Colonic mucosa (tissue), 4 donors: ENCODE measurements around the gene ARFGAP3. TPM values are rescaled to one million over a fixed set of nuclear protein-coding genes. Genes with fewer than 3 reads are reported as not detected.

Experiments
- DNase-seq: peaks from one replicate; pipeline ENCODE4 v3.0.0-alpha.2; 2020
- H3K27ac ChIP-seq: fragments of 200-600 bp; one replicate; pipeline ENCODE4 v1.8.0; 2021
- H3K27me3 ChIP-seq: fragments of 200-600 bp; one replicate; pipeline ENCODE4 v1.8.0; 2021
- H3K36me3 ChIP-seq: fragments of 200-600 bp; one replicate; pipeline ENCODE4 v1.8.0; 2021
- H3K4me1 ChIP-seq: fragments of 200-600 bp; one replicate; pipeline ENCODE4 v1.8.0; 2021; ENCODE audit warnings: mild to moderate bottlenecking
- H3K4me3 ChIP-seq: fragments of 200-600 bp; one replicate; pipeline ENCODE4 v1.8.0; 2021
- H3K9ac ChIP-seq, 2 donors: one replicate each; pipeline ENCODE4 v1.7.0; 2013; ENCODE audit warnings: control low read depth in 2 of 2, low read depth in 2 of 2, low read length in 2 of 2
- H3K9me3 ChIP-seq: fragments of 200-600 bp; one replicate; pipeline ENCODE4 v1.8.0; 2021
- CTCF ChIP-seq: fragments of 200-600 bp; IDR thresholded peaks from one replicate; pipeline ENCODE4 v1.8.0; 2022; ENCODE audit warnings: antibody characterized with exemption, mild to moderate bottlenecking
- intact Hi-C: fragments of 100-400 bp; cut with DNase I; formaldehyde crosslinking; loops from one replicate; pipeline ENCODE4 v1.14.1; 2022
- total RNA-seq, 2 donors: library from RNA; stranded (reverse); fragmentation: NEBNext Ultra II Directional in 1 of 2; extraction: Animal tissue kit (Norgen Biotek cat#: 25700) in 1 of 2; gene quantifications; one replicate each; pipeline ENCODE4 v1.2.1, GENCODE V29; 2021
- donor health status: healthy.
- donor health status: DM: no; HTN: no; CAD: no.
- donor health status: DM: no; HTN: no; CAD: no.

The ARFGAP3 gene
- total RNA-seq, 2 donors from 2014 or later, result 29.4 to 47.7 TPM

DNA sequence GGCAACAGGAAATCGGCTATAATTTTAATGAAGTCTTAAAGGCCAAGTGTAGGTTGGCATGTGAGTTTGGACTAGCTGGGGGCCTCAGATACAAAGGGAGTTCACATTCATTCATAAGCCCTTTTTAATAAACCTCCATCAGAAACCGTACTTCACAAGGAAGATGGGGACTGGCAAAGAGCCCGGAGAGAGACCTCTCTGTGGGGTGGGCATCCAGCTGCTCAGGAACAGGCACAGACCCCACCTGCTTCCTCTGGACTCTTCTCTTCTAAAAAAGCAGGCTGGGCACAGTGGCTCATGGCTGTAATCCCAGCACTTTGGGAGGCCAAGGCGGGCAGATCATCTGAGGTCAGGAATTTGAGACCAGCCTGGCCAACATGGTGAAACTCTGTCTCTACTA is 3.9 kb upstream of the ARFGAP3 start:
- no peak for TF ChIP-seq CTCF
- no peak overlapping the region for H3K9ac ChIP-seq
- no peaks in the 10 kb centered on the region for H3K36me3 ChIP-seq
- intact Hi-C loops, result no loop called here
- H3K9me3 ChIP-seq, result no peaks in the 10 kb centered on the region
- H3K4me3 ChIP-seq, result no peak overlapping the region
- no peak overlapping the region for H3K27ac ChIP-seq
- H3K4me1 ChIP-seq, result no peaks in the 10 kb centered on the region
- no peak for DNase-seq
- no peaks in the 10 kb centered on the region for H3K27me3 ChIP-seq

GRCh38 chr22:42857845-42858481 is 890 bp upstream of the ARFGAP3 start:
- Histone ChIP-seq H3K9ac (no peak overlapping the region), H3K9me3 (no peaks in the 10 kb centered on the region), H3K27ac (no peak overlapping the region), H3K4me3 (no peak overlapping the region), H3K36me3 (no peaks in the 10 kb centered on the region), H3K27me3 (no peaks in the 10 kb centered on the region), H3K4me1 (peaks cover 7% of the 10 kb centered on the region)
- DNase-seq, result peak; percentile 41
- intact Hi-C loops, result no loop called here
- TF ChIP-seq CTCF, result no peak

GRCh38 chr22:42856179-42856864 is 751 bp downstream of the ARFGAP3 start:
- Histone ChIP-seq H3K27me3 (no peaks in the 10 kb centered on the region), H3K27ac (peak overlapping the region; percentile 97), H3K9ac (peak overlapping the region; percentile 87 to 89), H3K4me3 (peak overlapping the region; percentile 86), H3K9me3 (no peaks in the 10 kb centered on the region), H3K36me3 (no peaks in the 10 kb centered on the region), H3K4me1 (peaks cover 7% of the 10 kb centered on the region)
- intact Hi-C loops, result no loop called here
- no peak for TF ChIP-seq CTCF
- peak; percentile 62 for DNase-seq

GRCh38 chr22:42855721-42856120 is 1.4 kb downstream of the ARFGAP3 start:
- intact Hi-C loops, result no loop called here
- Histone ChIP-seq H3K27ac (peak overlapping the region; percentile 97), H3K9me3 (no peaks in the 10 kb centered on the region), H3K27me3 (no peaks in the 10 kb centered on the region), H3K36me3 (no peaks in the 10 kb centered on the region), H3K9ac (peak overlapping the region; percentile 87 to 89), H3K4me1 (peaks cover 7% of the 10 kb centered on the region), H3K4me3 (peak overlapping the region; percentile 86)
- TF ChIP-seq CTCF, result no peak
- DNase-seq, result no peak

DNA sequence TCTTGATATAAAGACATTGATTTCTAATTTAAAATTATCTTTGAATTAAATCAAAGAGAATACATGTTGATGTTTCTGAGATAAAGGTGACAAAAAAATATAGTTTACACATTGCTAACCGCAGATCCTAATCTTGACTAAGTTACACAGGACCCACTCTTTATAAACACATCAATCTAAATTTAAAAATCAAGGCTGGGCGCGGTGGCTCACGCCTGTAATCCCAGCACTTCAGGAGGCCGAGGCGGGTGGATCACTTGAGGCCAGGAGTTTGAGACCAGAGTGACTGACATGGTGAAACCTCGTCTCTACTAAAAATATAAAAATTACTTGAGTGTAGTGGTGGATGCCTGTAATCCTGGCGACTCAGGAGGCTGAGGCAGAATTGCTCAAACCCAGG is 1.9 kb downstream of the ARFGAP3 start:
- Histone ChIP-seq H3K4me3 (no peak overlapping the region), H3K9ac (peak overlapping the region in 1 of 2 donors; percentile 18), H3K4me1 (peaks cover 7% of the 10 kb centered on the region), H3K9me3 (no peaks in the 10 kb centered on the region), H3K27me3 (no peaks in the 10 kb centered on the region), H3K36me3 (no peaks in the 10 kb centered on the region), H3K27ac (peak overlapping the region; percentile 17)
- intact Hi-C loops, result no loop called here
- DNase-seq, result no peak
- no peak for TF ChIP-seq CTCF
